NCI-H2171 treated with DMSO at 0.1 percent for 48 hours (cell line): ENCODE measurements around the gene ANAPC7.

Source experiments
- DNase-seq: peaks from one replicate; lab custom pipeline; 2025; lab: John Stamatoyannopoulos, UW

The ANAPC7 gene

GRCh38 chr12:110373962-110374611 is 29.4 kb downstream of the ANAPC7 start:
- DNase-seq = no peak

GRCh38 chr12:110373425-110373824 is 30.1 kb downstream of the ANAPC7 start:
- DNase-seq = peak; percentile 54

GRCh38 chr12:110373025-110373424 is 30.5 kb downstream of the ANAPC7 start:
- DNase-seq = peak; percentile 54

GRCh38 chr12:110372056-110372425 is 31.5 kb downstream of the ANAPC7 start:
- no peak for DNase-seq

GRCh38 chr12:110371408-110372055 is 32.0 kb downstream of the ANAPC7 start:
- DNase-seq = peak; percentile 94

GRCh38 chr12:110370732-110371231 is 32.7 kb downstream of the ANAPC7 start:
- peak; percentile 75 for DNase-seq

- DNase-seq = no peak
Measured at GRCh38 chr12:110369992-110370391, 33.5 kb downstream of the ANAPC7 start.

- peak; percentile 76 for DNase-seq
Measured at GRCh38 chr12:110367181-110367864, 36.2 kb downstream of the ANAPC7 start.

GRCh38 chr12:110366321-110367142 is 37.0 kb downstream of the ANAPC7 start:
- DNase-seq = no peak

GRCh38 chr12:110365489-110366320 is 37.8 kb downstream of the ANAPC7 start:
- no peak for DNase-seq

- DNase-seq = no peak
Measured at GRCh38 chr12:110361216-110361615, 42.3 kb downstream of the ANAPC7 start.

GRCh38 chr12:110358384-110359097 is 45.0 kb downstream of the ANAPC7 start:
- peak; percentile 50 for DNase-seq

GRCh38 chr12:110355073-110355472 is 48.4 kb downstream of the ANAPC7 start:
- no peak for DNase-seq

- peak; percentile 36 for DNase-seq
Measured at GRCh38 chr12:110354172-110354780, 49.2 kb downstream of the ANAPC7 start.

- no peak for DNase-seq
Measured at GRCh38 chr12:110353211-110353965, 50.1 kb downstream of the ANAPC7 start.

- no peak for DNase-seq
Measured at GRCh38 chr12:110352401-110352800, 51.1 kb downstream of the ANAPC7 start.

GRCh38 chr12:110351119-110351518 is 52.4 kb downstream of the ANAPC7 start:
- DNase-seq = no peak

- no peak for DNase-seq
Measured at GRCh38 chr12:110349514-110350151, 53.9 kb downstream of the ANAPC7 start.

- DNase-seq = no peak
Measured at GRCh38 chr12:110349096-110349495, 54.4 kb downstream of the ANAPC7 start.
